ENCODE results near the gene ATP9B.
A peak's percentile ranks its signal among the peaks of the same experiment; 100 is the strongest.
"Not testable (repeated sequence)": the region's sequence is repeated elsewhere in the genome, so short reads cannot be mapped to it uniquely, and the experiment has no call there.

The ATP9B gene

GRCh38 chr18:79164706-79165105 is 95.5 kb downstream of the ATP9B start:
- no peak for FAIRE-seq
- DNase-seq (ENCODE audit: insufficient read length, low spot score), result no peak
- TF ChIP-seq POU2F2 (IDR thresholded peaks at IDR 0.05; ENCODE audit: low read depth, low read length), result no peak
- TF ChIP-seq POLR2AphosphoS5 (IDR thresholded peaks at IDR 0.05; ENCODE audit: low read depth, low read length), result no peak
- TF ChIP-seq SPI1 (IDR thresholded peaks at IDR 0.05; ENCODE audit: low read depth, low read length), result no peak
- TF ChIP-seq PAX5 (IDR thresholded peaks at IDR 0.05; ENCODE audit: insufficient read depth, low read length, severe bottlenecking), result no peak
- TF ChIP-seq POLR2A (IDR thresholded peaks at IDR 0.05; ENCODE audit: low read depth, low read length), result no peak
- TF ChIP-seq TAF1 (IDR thresholded peaks at IDR 0.05; ENCODE audit: low read depth, low read length), result no peak

GRCh38 chr18:79166702-79167101 is 97.5 kb downstream of the ATP9B start:
- no peak for DNase-seq (ENCODE audit: insufficient read length, low spot score)

GRCh38 chr18:79167526-79168190 is 98.5 kb downstream of the ATP9B start:
- FAIRE-seq (no peak), DNase-seq (ENCODE audit: insufficient read length, low spot score) (no peak)
- TF ChIP-seq SPI1 (IDR thresholded peaks at IDR 0.05; ENCODE audit: low read depth, low read length), result no peak
- no peak for TF ChIP-seq TAF1 (IDR thresholded peaks at IDR 0.05; ENCODE audit: low read depth, low read length)
- TF ChIP-seq PAX5 (IDR thresholded peaks at IDR 0.05; ENCODE audit: insufficient read depth, low read length, severe bottlenecking), result no peak
- no peak for TF ChIP-seq POLR2A (IDR thresholded peaks at IDR 0.05; ENCODE audit: low read depth, low read length)
- TF ChIP-seq POU2F2 (IDR thresholded peaks at IDR 0.05; ENCODE audit: low read depth, low read length), result no peak
- TF ChIP-seq POLR2AphosphoS5 (IDR thresholded peaks at IDR 0.05; ENCODE audit: low read depth, low read length), result no peak

More at GRCh38 chr18:79166702-79167101, 97.5 kb downstream of the ATP9B start:
- FAIRE-seq, result no peak
- TF ChIP-seq POLR2AphosphoS5 (IDR thresholded peaks at IDR 0.05; ENCODE audit: low read depth, low read length), result no peak
- TF ChIP-seq POLR2A (IDR thresholded peaks at IDR 0.05; ENCODE audit: low read depth, low read length), result no peak
- TF ChIP-seq POU2F2 (IDR thresholded peaks at IDR 0.05; ENCODE audit: low read depth, low read length), result no peak

DNA sequence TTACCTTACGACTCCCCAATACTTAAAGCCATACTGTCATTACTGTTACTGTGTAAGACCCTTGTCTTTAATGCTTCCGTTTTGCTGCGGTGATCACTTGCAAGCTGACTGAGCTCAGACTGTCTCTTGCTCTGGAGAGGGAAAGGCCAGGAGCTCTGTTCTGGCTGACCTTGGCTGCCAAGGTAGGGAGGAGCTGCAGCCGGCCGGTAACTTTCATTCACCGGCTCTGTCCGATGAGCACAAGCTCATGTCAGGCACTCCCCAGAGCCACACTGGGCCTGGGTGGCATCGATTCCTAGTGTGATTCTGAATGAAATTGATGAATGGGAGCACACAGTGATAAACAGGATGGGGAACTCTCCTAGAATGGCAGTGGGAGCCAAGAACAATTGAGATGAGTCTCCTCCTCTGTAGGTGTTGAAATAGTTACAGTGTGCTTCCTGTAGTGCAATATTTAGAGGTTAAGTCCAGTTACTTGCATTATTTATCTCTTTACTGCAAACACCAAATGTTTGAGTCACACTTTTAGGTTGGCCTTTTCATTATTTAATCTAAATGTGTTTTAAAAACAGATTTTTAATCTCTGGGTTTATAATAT is 100.9 kb downstream of the ATP9B start:
- TF ChIP-seq POLR2A (IDR thresholded peaks at IDR 0.05; ENCODE audit: low read depth, low read length) (no peak), POLR2AphosphoS5 (IDR thresholded peaks at IDR 0.05; ENCODE audit: low read depth, low read length) (no peak), PAX5 (IDR thresholded peaks at IDR 0.05; ENCODE audit: insufficient read depth, low read length, severe bottlenecking) (no peak), SPI1 (IDR thresholded peaks at IDR 0.05; ENCODE audit: low read depth, low read length) (no peak), TAF1 (IDR thresholded peaks at IDR 0.05; ENCODE audit: low read depth, low read length) (no peak), POU2F2 (IDR thresholded peaks at IDR 0.05; ENCODE audit: low read depth, low read length) (no peak)
- FAIRE-seq (no peak), DNase-seq (ENCODE audit: insufficient read length, low spot score) (no peak)

- DNase-seq (ENCODE audit: insufficient read length, low spot score); FAIRE-seq: not testable (repeated sequence)
Observed at GRCh38 chr18:79172331-79172730, 103.1 kb downstream of the ATP9B start.

- DNase-seq (ENCODE audit: insufficient read length, low spot score) (no peak), FAIRE-seq (no peak)
Observed at GRCh38 chr18:79173742-79174141, 104.5 kb downstream of the ATP9B start.

GRCh38 chr18:79178113-79178531 is 108.9 kb downstream of the ATP9B start:
- FAIRE-seq (no peak), DNase-seq (ENCODE audit: insufficient read length, low spot score) (no peak)
- TF ChIP-seq POLR2A (IDR thresholded peaks at IDR 0.05; ENCODE audit: low read depth, low read length) (no peak), POLR2AphosphoS5 (IDR thresholded peaks at IDR 0.05; ENCODE audit: low read depth, low read length) (no peak), SPI1 (IDR thresholded peaks at IDR 0.05; ENCODE audit: low read depth, low read length) (no peak), PAX5 (IDR thresholded peaks at IDR 0.05; ENCODE audit: insufficient read depth, low read length, severe bottlenecking) (no peak), TAF1 (IDR thresholded peaks at IDR 0.05; ENCODE audit: low read depth, low read length) (no peak), POU2F2 (IDR thresholded peaks at IDR 0.05; ENCODE audit: low read depth, low read length) (no peak)

More at GRCh38 chr18:79173742-79174141, 104.5 kb downstream of the ATP9B start:
- TF ChIP-seq TAF1 (IDR thresholded peaks at IDR 0.05; ENCODE audit: low read depth, low read length), result no peak
- no peak for TF ChIP-seq POLR2AphosphoS5 (IDR thresholded peaks at IDR 0.05; ENCODE audit: low read depth, low read length)
- TF ChIP-seq SPI1 (IDR thresholded peaks at IDR 0.05; ENCODE audit: low read depth, low read length), result no peak
- TF ChIP-seq POLR2A (IDR thresholded peaks at IDR 0.05; ENCODE audit: low read depth, low read length), result no peak
- TF ChIP-seq PAX5 (IDR thresholded peaks at IDR 0.05; ENCODE audit: insufficient read depth, low read length, severe bottlenecking), result no peak
- TF ChIP-seq POU2F2 (IDR thresholded peaks at IDR 0.05; ENCODE audit: low read depth, low read length), result no peak

GRCh38 chr18:79182047-79182713 is 113.0 kb downstream of the ATP9B start:
- FAIRE-seq, result peak; percentile 78
- TF ChIP-seq POU2F2 (IDR thresholded peaks at IDR 0.05; ENCODE audit: low read depth, low read length) (no peak), TAF1 (IDR thresholded peaks at IDR 0.05; ENCODE audit: low read depth, low read length) (no peak), POLR2A (IDR thresholded peaks at IDR 0.05; ENCODE audit: low read depth, low read length) (no peak), POLR2AphosphoS5 (IDR thresholded peaks at IDR 0.05; ENCODE audit: low read depth, low read length) (no peak), PAX5 (IDR thresholded peaks at IDR 0.05; ENCODE audit: insufficient read depth, low read length, severe bottlenecking) (no peak), SPI1 (IDR thresholded peaks at IDR 0.05; ENCODE audit: low read depth, low read length) (no peak)
- no peak for DNase-seq (ENCODE audit: insufficient read length, low spot score)

DNA sequence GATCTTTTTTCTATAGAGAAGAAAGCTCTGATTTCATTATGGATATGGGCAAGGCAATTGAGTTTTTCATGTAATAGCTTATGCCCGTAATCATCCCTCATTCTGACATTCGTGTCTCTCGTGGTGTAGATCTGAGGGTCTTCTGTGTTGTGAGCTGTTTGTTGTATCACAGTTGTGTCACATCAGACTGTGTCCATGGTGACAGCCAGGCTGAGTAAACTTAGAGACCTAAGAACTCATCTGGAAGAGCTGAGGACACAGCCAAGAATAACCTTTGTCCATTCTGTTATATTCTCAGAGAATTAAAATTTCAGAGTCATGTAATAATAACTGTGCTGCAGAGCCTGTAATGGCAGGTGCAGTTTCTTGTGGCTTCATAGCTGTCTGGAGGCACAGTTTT is 116.5 kb downstream of the ATP9B start:
- TF ChIP-seq PAX5 (IDR thresholded peaks at IDR 0.05; ENCODE audit: insufficient read depth, low read length, severe bottlenecking), result no peak
- TF ChIP-seq POU2F2 (IDR thresholded peaks at IDR 0.05; ENCODE audit: low read depth, low read length), result no peak
- no peak for TF ChIP-seq SPI1 (IDR thresholded peaks at IDR 0.05; ENCODE audit: low read depth, low read length)
- TF ChIP-seq TAF1 (IDR thresholded peaks at IDR 0.05; ENCODE audit: low read depth, low read length), result no peak
- TF ChIP-seq POLR2AphosphoS5 (IDR thresholded peaks at IDR 0.05; ENCODE audit: low read depth, low read length), result no peak
- TF ChIP-seq POLR2A (IDR thresholded peaks at IDR 0.05; ENCODE audit: low read depth, low read length), result no peak
- FAIRE-seq, result no peak
- DNase-seq (ENCODE audit: insufficient read length, low spot score), result no peak

Data from GM12891 (cell line).